Adrenal gland (tissue), 12 donors: ENCODE data around the gene RCCD1. TPM values are rescaled to one million over a fixed set of nuclear protein-coding genes. Genes with fewer than 3 reads are reported as not detected.

Experiments used
- DNase-seq, 7 donors: peaks; one replicate each; pipeline ENCODE4 v3.0.0-alpha.2; 2019 to 2020
- H3K27ac ChIP-seq, 5 donors: fragments of 200-600 bp; sonication (generic) in 4 of 5; 1 replicate in 3 of 5; 2 replicates in 2 of 5; pipeline versions ENCODE4 v1.5.1 to v1.8.0; 2016 to 2020; ENCODE audit warnings: mild to moderate bottlenecking in 1 of 5
- H3K27me3 ChIP-seq: fragments of 200-600 bp; 2 replicates; pipeline ENCODE4 v1.8.0; 2021
- H3K36me3 ChIP-seq, 2 donors: fragments of 200-600 bp; replicated peaks in 1 of 2; 1 replicate in 1 of 2; 2 replicates in 1 of 2; pipeline versions ENCODE4 v1.5.1 to v1.8.0; 2018 to 2022
- H3K4me1 ChIP-seq, 2 donors: fragments of 200-600 bp; replicated peaks in 1 of 2; 1 replicate in 1 of 2; 2 replicates in 1 of 2; pipeline versions ENCODE4 v1.5.1 to v1.8.0; 2018 to 2021
- H3K4me3 ChIP-seq, 4 donors: fragments of 200-600 bp; sonication (generic) in 3 of 4; one replicate each; pipeline ENCODE4 v1.5.1; 2016 to 2018
- H3K9me3 ChIP-seq, 3 donors: fragments of 200-600 bp; sonication (generic) in 1 of 3; replicated peaks in 1 of 3; 1 replicate in 2 of 3; 2 replicates in 1 of 3; pipeline versions ENCODE4 v1.5.1 to v1.8.0; 2016 to 2021
- CTCF ChIP-seq, 6 experiments: fragments of 450-650 bp in 4 of 6; fragments of 200-600 bp in 2 of 6; sonication (generic) in 1 of 6; IDR thresholded peaks; 1 replicate in 5 of 6; 2 replicates in 1 of 6; pipeline versions ENCODE4 v1.5.1 to v1.8.0; 2016 to 2021; ENCODE audit warnings: antibody characterized with exemption in 6 of 6, mild to moderate bottlenecking in 2 of 6, moderate library complexity in 1 of 6
- POLR2A ChIP-seq, 2 donors: fragments of 450-650 bp; IDR thresholded peaks; one replicate each; pipeline ENCODE4 v1.6.1; 2017; ENCODE audit warnings: antibody characterized with exemption in 2 of 2, mild to moderate bottlenecking in 2 of 2, moderate library complexity in 1 of 2
- WGBS, 4 donors: extraction: QIAGEN DNeasy Blood & Tissue Kit in 2 of 4; methylation state at CpG; one replicate each; pipeline versions ENCODE4 v1.1.5 to v1.1.7; 2013 to 2017; 5-methylcytosine and 5-hydroxymethylcytosine counted together
- intact Hi-C, 2 donors: fragments of 100-400 bp; cut with DNase I; formaldehyde crosslinking; loops; one replicate each; pipeline versions ENCODE4 v1.14.1 to v1.15.0; 2022 to 2023
- polyA plus RNA-seq, 3 donors: library from polyadenylated mRNA; stranded (reverse); fragments of 200-250 nt in 2 of 3; fragments of 350-450 nt in 1 of 3; fragmentation: Illumina TruSeq in 1 of 3; extraction: RNeasy Lipid Tissue Mini Kit (QIAGEN cat#74804) in 1 of 3; gene quantifications; one replicate each; pipeline ENCODE4 v1.2.3, GENCODE V29; 2013 to 2014
- total RNA-seq, 9 donors: library from RNA; depleted of rRNA in 4 of 9; stranded (reverse); fragments of >200 nt in 4 of 9; fragments of 120-200 nt in 1 of 9; fragmentation: NEBNext Ultra II Directional in 1 of 9; extraction: Animal tissue kit (Norgen Biotek cat#: 25700) in 1 of 9; gene quantifications; one replicate each; pipeline versions ENCODE4 v1.1.0 to v1.2.4, GENCODE V29; 2013 to 2023
- donor health status: healthy with polysubstance abuse.
- donor health status: Bipolar disorder and iron deficiency.
- donor health status: DM: yes; HTN: yes; CAD: no.
- donor health status: DM: no; HTN: no; CAD: no.
- donor health status: DM: no; HTN: no; CAD: no.
- donor health status: DM: yes; HTN: yes; CAD: no.

The RCCD1 gene
- total and polyA plus RNA-seq, 12 donors = 7.7 to 38.7 (median 17.6) TPM

- Histone ChIP-seq H3K27ac (peak overlapping the region in 3 of 5 donors; percentile 80 to 90 (median 86)), H3K9me3 (no peaks in the 10 kb centered on the region), H3K27me3 (no peaks in the 10 kb centered on the region), H3K4me3 (peak overlapping the region in 1 of 4 donors; percentile 16), H3K4me1 (peaks cover 16 to 20% of the 10 kb centered on the region in 2 donors), H3K36me3 (peaks cover 0 to 95% of the 10 kb centered on the region in 2 donors)
- TF ChIP-seq CTCF (IDR thresholded peaks at IDR 0.05) (no peak), POLR2A (IDR thresholded peaks at IDR 0.05) (no peak)
- intact Hi-C loops = no loop called here
- no peak for DNase-seq
- 79 to 89% (median 85%) methylated on average over 11 of the region's 11 CpGs for WGBS, 4 donors
Observed at GRCh38 chr15:90916461-90916860, 38.2 kb upstream of the RCCD1 start.

- H3K36me3 ChIP-seq = peaks cover 0 to 86% of the 10 kb centered on the region in 2 donors
- intact Hi-C loops = no loop called here
- DNase-seq = no peak
- peaks cover 16 to 20% of the 10 kb centered on the region in 2 donors for H3K4me1 ChIP-seq
- no peak for TF ChIP-seq POLR2A (IDR thresholded peaks at IDR 0.05)
- no peak for TF ChIP-seq CTCF (IDR thresholded peaks at IDR 0.05)
- no peaks in the 10 kb centered on the region for H3K27me3 ChIP-seq
- H3K27ac ChIP-seq = no peak overlapping the region
- H3K4me3 ChIP-seq = no peak overlapping the region
- H3K9me3 ChIP-seq = no peaks in the 10 kb centered on the region
- WGBS, 4 donors = 93 to 95% (median 94%) methylated on average over 12 of the region's 12 CpGs
Observed at GRCh38 chr15:90917569-90917968, 37.1 kb upstream of the RCCD1 start.

GRCh38 chr15:90918034-90918788 is 36.5 kb upstream of the RCCD1 start:
- H3K36me3 ChIP-seq = peaks cover 0 to 79% of the 10 kb centered on the region in 2 donors

GRCh38 chr15:90918835-90919234 is 35.8 kb upstream of the RCCD1 start:
- Histone ChIP-seq H3K4me3 (no peak overlapping the region), H3K36me3 (peaks cover 0 to 73% of the 10 kb centered on the region in 2 donors), H3K27ac (no peak overlapping the region), H3K27me3 (no peaks in the 10 kb centered on the region), H3K4me1 (peaks cover 16 to 20% of the 10 kb centered on the region in 2 donors), H3K9me3 (no peaks in the 10 kb centered on the region)
- TF ChIP-seq CTCF (IDR thresholded peaks at IDR 0.05) (no peak), POLR2A (IDR thresholded peaks at IDR 0.05) (no peak)
- no peak for DNase-seq
- 85 to 93% (median 87%) methylated on average over 4 to 6 of the region's 6 CpGs for WGBS, 4 donors
- intact Hi-C loops = no loop called here

More at GRCh38 chr15:90918034-90918788, 36.5 kb upstream of the RCCD1 start:
- Histone ChIP-seq H3K4me3 (no peak overlapping the region), H3K9me3 (no peaks in the 10 kb centered on the region), H3K27me3 (no peaks in the 10 kb centered on the region), H3K27ac (no peak overlapping the region), H3K4me1 (peaks cover 16 to 20% of the 10 kb centered on the region in 2 donors)
- intact Hi-C loops = no loop called here
- 92 to 95% (median 94%) methylated on average over 22 to 23 of the region's 23 CpGs for WGBS, 4 donors
- DNase-seq = no peak
- no peak for TF ChIP-seq POLR2A (IDR thresholded peaks at IDR 0.05)
- no peak for TF ChIP-seq CTCF (IDR thresholded peaks at IDR 0.05)
